AG04449 (cell line): ENCODE measurements around the gene SMARCA4.

ENCODE experiments used
- CTCF ChIA-PET: fragments of 350-600 bp; formaldehyde crosslinking; extraction: SDS; loops from one replicate; lab custom pipeline; 2021; ENCODE audit warnings: antibody characterized with exemption; lab: Yijun Ruan, JAX
- POLR2A ChIA-PET: fragments of 400-600, 350-600 bp; formaldehyde crosslinking; extraction: SDS; loops from one replicate; lab custom pipeline; 2020; ENCODE audit warnings: antibody characterized with exemption, inconsistent platforms; lab: Yijun Ruan, JAX
- DNase-seq: peaks from one replicate; pipeline ENCODE4 v3.0.0-alpha.2; 2010; ENCODE audit warnings: low read depth, low spot score
- H3K4me3 ChIP-seq: 2 replicates; pipeline ENCODE4 v1.5.1; 2011; ENCODE audit warnings: low read depth, mild to moderate bottlenecking, control low read depth, low read length
- TF ChIP-seq, protein P1 (sequence below): IDR thresholded peaks from one replicate; pipeline ENCODE4 v1.5.1; 2011; ENCODE audit warnings: mild to moderate bottlenecking, moderate library complexity, low read length, control low read depth, inconsistent platforms; ENCODE audit not compliant: insufficient read depth; ENCODE audit errors: missing control alignments

Gene SMARCA4

GRCh38 chr19:11018763-11019162, 57.9 kb downstream of the SMARCA4 start:
- DNase-seq = no peak
- no peak overlapping the region for H3K4me3 ChIP-seq
- CTCF ChIA-PET = interaction anchor here (2.5 kb wide), 1 partner anchor 17 kb away, joined by 13 read pairs; no protein-coding TSS in a partner anchor
- POLR2A ChIA-PET = no interaction called here
- TF ChIP-seq, protein P1, sequence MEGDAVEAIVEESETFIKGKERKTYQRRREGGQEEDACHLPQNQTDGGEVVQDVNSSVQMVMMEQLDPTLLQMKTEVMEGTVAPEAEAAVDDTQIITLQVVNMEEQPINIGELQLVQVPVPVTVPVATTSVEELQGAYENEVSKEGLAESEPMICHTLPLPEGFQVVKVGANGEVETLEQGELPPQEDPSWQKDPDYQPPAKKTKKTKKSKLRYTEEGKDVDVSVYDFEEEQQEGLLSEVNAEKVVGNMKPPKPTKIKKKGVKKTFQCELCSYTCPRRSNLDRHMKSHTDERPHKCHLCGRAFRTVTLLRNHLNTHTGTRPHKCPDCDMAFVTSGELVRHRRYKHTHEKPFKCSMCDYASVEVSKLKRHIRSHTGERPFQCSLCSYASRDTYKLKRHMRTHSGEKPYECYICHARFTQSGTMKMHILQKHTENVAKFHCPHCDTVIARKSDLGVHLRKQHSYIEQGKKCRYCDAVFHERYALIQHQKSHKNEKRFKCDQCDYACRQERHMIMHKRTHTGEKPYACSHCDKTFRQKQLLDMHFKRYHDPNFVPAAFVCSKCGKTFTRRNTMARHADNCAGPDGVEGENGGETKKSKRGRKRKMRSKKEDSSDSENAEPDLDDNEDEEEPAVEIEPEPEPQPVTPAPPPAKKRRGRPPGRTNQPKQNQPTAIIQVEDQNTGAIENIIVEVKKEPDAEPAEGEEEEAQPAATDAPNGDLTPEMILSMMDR = no peak

- CTCF ChIA-PET = interaction anchor here (2.5 kb wide), 1 partner anchor 16 kb away, joined by 13 read pairs; no protein-coding TSS in a partner anchor
- POLR2A ChIA-PET = no interaction called here
- TF ChIP-seq, protein P1 = no peak
Measured at GRCh38 chr19:11019262-11019661, 58.4 kb downstream of the SMARCA4 start.

DNA sequence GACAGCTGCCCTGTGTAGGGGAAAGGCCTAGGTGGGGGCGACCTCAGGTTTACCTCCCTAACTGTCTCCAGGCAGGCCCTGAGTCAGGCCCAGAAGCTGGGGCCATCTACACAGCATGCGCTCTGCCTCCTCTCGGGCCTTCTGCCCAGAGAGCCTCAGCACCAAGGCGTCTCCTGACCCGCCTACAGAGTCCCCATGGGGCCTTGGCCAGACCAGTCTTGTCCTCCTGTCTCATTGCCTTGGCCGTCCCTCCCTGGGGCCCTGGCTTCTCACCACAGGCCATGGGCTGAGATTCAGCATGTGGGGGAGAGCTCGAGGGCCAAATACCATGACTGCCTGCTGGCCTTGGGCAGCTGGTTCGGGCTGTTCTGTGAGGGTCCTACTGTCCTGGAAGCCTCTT, 59.0 kb downstream of the SMARCA4 start:
- TF ChIP-seq, protein P1 = no peak
- no peak for DNase-seq
- ChIA-PET POLR2A (no interaction called here), CTCF (interaction anchor here (2.5 kb wide), 1 partner anchor 15 kb away, joined by 13 read pairs; no protein-coding TSS in a partner anchor)
- H3K4me3 ChIP-seq = no peak overlapping the region

More at GRCh38 chr19:11019262-11019661, 58.4 kb downstream of the SMARCA4 start:
- no peak overlapping the region for H3K4me3 ChIP-seq
- DNase-seq = no peak

GRCh38 chr19:11020423-11020822, 59.6 kb downstream of the SMARCA4 start:
- CTCF ChIA-PET = interaction anchor here (2.5 kb wide), 1 partner anchor 15 kb away, joined by 13 read pairs; no protein-coding TSS in a partner anchor
- TF ChIP-seq, protein P1 = no peak
- POLR2A ChIA-PET = no interaction called here
- no peak overlapping the region for H3K4me3 ChIP-seq
- DNase-seq = no peak

DNA sequence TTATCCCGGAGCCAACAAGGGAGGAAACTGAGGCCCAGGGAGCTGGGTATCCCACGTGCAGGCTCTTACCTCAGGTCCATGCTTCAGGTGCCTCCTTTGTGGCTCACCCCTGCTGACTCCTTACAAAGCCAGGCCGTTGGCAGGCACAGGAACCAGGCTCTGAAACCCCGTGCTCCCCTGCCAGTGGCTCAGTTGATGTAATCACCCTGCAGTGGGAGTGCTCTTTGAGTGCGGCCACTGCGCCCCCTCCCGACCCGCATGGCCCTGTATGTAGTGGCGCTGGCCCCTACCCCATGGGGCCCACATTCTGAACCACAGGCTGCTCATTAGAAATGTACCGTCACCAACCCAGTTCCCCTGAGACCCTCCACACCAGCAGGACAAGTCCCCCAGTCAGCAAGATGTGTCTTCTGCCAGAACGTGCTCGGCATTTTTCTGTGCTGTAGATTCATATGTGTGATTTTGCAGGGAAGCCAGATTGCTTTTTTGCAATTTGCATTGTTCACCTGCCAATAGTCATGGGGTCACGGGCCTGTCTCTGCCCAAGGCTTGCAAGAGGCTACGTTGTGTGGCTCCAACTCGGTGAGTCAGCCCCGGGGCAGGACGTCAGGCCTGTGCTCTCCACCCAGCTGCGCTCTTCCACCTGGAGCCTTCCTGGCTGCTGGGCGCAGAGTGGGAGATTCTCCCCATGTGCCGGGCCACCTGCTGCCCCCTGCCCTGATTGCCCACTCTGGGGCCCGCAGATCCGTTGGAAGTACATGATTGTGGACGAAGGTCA, 60.3 kb downstream of the SMARCA4 start:
- POLR2A ChIA-PET = no interaction called here
- CTCF ChIA-PET = interaction anchor here (2.5 to 7.1 kb wide), 2 partner anchors 14 kb away, joined by 13 to 56 read pairs; no protein-coding TSS in a partner anchor
- H3K4me3 ChIP-seq = no peak overlapping the region
- TF ChIP-seq, protein P1 = no peak
- DNase-seq = no peak

- ChIA-PET CTCF (interaction anchor here (7.1 kb wide), 1 partner anchor 13 kb away, joined by 56 read pairs; no protein-coding TSS in a partner anchor), POLR2A (no interaction called here)
- DNase-seq = no peak
- TF ChIP-seq, protein P1 = no peak
- no peak overlapping the region for H3K4me3 ChIP-seq
Measured at GRCh38 chr19:11021760-11022144, 60.9 kb downstream of the SMARCA4 start.
